GM19395 (cell line): Measurements from ENCODE around the gene IMP3.
"Not testable (repeated sequence)": the region's sequence is repeated elsewhere in the genome, so short reads cannot be mapped to it uniquely, and the experiment has no call there.

Experiments used
- ATAC-seq: cut with Tn5 transposase; IDR thresholded peaks from one replicate; pipeline ENCODE4 v1.9.1; 2021; ENCODE audit warnings: mild to moderate bottlenecking, moderate library complexity; ENCODE audit not compliant: unreplicated experiment

The IMP3 gene

GRCh38 chr15:75651810-75652543 is 12.0 kb upstream of the IMP3 start:
- ATAC-seq = no peak

DNA sequence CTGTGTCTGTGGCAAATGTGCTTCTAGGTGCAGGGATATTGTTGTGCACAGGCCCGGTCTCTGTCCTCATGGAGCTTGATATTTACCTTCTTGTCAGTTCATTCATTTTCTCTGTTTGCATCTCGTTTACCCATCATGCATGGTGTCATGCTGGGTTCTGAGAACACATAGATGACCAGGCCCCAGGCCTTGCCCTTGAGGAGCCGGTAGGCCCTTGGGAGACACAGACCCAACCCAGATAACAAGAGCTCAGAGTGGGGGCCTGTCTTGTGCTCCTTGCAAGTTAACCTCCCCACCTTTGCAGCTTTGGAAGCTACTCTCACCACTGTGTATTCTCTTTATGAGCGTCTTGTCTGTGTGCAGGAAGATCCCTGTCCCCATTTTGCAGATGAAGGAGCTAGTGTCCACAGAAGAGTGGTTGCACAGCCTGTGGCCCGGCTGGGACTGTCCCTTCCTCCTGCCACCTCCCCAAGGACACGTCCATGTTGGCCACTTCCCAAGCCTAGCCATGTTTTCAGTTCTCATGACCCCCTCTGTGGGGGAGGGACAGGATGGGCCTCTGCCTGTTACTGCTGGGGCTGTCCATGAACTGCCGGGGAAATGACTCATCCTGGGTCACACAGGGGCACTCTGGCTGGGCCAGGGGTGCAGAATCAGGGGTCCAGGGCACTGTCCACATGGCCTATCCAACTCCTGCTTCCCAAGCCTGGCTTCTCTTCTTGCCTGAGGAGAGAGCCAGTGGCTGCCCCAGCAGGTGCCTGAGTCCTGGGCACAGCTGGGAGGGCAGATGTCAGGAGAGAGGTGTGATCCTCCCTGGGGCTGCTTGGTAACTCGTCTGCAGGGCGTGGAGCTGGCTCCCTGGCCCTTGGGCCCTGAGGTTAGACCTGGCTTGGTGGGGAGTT is 11.1 kb upstream of the IMP3 start:
- ATAC-seq = no peak

DNA sequence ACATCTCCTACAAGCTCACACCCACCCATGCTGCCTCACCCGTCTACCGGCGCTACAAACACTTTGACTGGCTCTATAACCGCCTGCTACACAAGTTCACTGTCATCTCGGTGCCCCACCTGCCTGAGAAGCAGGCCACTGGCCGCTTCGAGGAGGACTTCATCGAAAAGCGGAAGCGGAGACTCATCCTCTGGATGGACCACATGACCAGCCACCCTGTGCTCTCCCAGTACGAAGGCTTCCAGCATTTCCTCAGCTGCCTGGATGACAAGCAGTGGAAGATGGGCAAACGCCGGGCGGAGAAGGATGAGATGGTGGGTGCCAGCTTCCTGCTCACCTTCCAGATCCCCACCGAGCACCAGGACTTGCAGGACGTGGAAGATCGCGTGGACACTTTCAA is 9.8 kb upstream of the IMP3 start:
- no peak for ATAC-seq

GRCh38 chr15:75649045-75649761 is 9.2 kb upstream of the IMP3 start:
- ATAC-seq = no peak

- ATAC-seq = no peak
Measured at GRCh38 chr15:75648156-75649000, 8.4 kb upstream of the IMP3 start.

GRCh38 chr15:75647370-75648155 is 7.5 kb upstream of the IMP3 start, which contains the start of gene SNX33:
Gene SNX33, plus strand, starts transcription at chr15:75647912. Its CDS starts 1,191 bp downstream, at chr15:75649103.
- no peak for ATAC-seq

GRCh38 chr15:75646944-75647364 is 6.9 kb upstream of the IMP3 start:
- no peak for ATAC-seq

DNA sequence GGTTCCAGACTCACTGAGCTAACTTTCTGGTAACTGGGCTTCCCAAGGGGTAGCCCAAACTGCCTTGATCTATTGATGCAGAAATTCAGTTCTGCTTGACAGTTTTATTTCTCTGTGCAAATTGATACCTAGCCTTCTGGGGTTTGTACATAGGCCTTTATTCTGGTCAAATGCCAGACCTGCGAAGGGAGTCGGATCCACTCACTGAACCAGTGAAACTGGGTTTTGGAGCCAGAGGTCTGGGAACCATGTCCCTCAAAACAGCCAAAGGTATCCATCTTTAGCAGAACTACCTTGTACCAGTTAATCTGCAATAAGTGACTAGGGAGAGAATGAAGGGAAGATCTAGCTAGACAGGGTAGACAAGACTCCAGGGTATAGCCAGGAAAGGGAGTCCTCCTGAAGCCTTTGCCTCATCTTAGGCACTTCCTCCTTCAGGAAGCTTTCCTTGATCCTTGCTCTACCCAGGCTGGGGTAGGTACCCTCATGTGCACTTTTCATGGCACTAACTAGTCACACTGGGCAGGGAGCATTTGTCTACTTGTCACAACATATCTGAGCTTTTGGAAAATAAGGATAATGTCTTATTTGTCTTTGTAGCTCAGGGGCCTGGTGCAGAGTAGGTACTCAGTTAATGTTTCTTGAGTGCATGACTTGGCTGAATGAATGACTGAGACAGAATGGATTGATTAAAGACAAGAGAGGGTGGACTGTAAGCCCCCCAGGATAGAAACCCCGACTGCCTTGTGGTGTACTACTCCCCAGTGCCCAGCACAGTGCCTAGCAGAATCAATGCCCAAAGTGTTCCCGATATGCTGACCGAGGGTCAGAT is 6.3 kb upstream of the IMP3 start:
- ATAC-seq = no peak

- ATAC-seq = no peak
Measured at GRCh38 chr15:75644376-75644775, 4.4 kb upstream of the IMP3 start.

DNA sequence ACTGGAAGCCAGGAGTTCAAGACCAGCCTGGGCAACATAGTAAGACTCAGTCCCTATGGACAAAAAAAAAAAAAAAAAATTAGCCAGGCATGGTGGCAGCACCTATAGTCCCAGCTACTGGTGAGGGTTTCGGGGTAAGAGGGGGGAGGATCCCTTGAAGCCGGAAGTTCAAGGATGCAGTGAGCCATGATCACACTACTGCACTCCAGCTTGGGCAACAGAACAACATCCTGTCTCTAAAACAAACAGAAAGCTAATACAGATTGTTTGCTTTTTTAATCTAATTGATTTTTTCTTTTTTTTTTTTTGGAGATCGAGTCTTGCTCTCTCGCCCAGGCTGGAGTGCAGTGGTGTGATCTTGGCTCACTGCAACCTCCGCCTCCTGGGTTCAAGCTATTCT is 1.6 kb upstream of the IMP3 start:
- no peak for ATAC-seq

DNA sequence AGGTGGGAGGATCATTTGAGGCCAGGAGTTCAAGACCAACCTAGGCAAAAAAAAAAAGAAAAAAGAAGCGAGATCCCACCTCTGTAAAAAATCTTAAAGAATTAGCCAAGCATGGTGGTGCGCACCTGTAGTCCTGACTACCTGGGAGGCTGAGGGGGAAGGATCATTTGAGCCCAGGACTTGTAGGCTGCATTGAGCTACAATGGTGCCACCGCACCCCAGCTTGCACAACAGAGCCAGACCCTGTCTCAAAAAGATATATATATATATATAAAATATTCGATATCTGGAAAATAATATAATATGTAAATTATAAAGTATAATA is 1.1 kb upstream of the IMP3 start:
- ATAC-seq = no peak

GRCh38 chr15:75640483-75641178 is 607 bp upstream of the IMP3 start:
- peak; percentile 33 for ATAC-seq

DNA sequence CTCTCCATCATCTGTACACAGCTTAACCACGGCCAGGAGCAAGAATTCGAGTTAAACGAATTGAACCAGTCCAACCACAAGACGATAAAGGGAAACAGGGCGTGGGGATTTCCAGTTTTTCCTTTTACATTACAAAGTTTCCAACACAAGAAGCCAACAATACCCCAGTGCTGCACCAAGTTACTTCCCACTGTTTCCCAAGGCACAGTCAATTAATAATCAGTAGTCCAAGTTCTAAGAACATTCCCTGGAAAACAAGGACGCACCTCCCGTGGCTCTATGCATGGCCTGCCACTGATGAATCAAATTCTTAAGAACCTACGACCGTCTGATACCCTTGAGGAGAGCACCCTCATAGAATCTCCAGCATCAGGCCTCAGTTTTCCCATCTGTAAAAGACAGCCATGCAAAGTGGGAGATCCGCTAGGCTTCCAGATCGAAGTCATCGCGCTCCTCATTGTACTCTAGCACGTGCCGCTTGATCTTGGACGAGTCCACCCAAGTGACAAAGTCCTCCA is 774 bp downstream of the IMP3 start:
- no peak for ATAC-seq

GRCh38 chr15:75637245-75638009 is 2.6 kb downstream of the IMP3 start:
- ATAC-seq = no peak

- no peak for ATAC-seq
Measured at GRCh38 chr15:75636026-75636425, 4.0 kb downstream of the IMP3 start.

DNA sequence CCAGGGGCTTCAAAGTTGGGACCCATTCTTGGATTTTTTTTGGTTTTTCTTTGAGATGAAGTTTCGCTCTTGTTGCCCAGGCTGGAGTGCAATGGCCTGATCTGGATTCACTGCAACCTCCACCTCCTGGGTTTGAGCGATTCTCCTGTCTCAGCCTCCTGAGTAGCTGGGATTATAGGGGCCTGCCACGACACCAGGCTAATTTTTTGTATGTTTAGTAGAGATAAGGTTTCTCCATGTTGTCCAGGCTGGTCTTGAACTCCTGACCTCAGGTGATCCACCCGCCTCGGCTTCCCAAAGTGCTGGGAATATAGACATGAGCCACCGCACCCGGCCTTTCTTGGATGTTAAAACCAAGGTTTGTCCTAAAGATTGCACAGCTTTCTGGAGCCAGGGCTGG is 6.1 kb downstream of the IMP3 start:
- ATAC-seq = not testable (repeated sequence)

DNA sequence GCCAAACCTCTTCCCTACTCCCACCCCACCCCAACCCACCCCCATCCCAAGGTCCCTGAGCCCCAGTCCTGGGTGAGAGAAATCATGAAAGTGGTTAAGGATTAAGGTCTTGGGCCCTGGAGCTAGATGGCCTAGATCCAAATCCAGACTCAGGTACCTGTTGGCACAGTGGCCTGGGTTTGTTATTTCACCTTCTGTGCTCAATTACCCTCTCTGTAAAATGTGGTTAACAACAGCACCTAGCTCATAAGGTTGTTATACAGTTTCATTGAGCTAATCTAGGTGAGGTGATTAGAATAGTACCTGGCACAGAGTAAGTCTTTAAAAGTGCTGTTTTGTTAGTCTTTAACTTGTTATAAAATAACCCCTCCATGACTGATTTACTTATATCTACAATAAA is 8.1 kb downstream of the IMP3 start:
- ATAC-seq = no peak
